ENCODE data around the gene SMNDC1.
"Not testable (repeated sequence)": the region's sequence is repeated elsewhere in the genome, so short reads cannot be mapped to it uniquely, and the experiment has no call there.

DNA sequence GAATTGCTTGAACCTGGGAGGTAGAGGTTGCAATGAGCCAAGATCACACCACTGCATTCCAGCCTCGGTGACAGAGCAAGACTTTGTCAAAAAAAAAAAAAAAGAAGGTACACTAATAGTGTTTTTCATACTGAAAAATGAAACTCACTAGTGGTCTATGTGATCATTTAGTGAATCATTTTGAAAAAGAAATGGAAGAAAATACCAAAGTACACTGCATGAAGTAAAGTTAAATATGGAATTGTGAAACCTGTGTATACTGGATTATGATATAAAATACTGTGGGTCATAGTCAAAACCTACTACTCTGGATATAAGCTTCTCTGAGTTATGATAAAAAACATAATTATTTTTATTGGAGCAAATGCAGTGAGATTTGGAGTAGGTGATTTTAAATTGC is 55.2 kb downstream of the SMNDC1 start:
- TF ChIP-seq, protein P1, sequence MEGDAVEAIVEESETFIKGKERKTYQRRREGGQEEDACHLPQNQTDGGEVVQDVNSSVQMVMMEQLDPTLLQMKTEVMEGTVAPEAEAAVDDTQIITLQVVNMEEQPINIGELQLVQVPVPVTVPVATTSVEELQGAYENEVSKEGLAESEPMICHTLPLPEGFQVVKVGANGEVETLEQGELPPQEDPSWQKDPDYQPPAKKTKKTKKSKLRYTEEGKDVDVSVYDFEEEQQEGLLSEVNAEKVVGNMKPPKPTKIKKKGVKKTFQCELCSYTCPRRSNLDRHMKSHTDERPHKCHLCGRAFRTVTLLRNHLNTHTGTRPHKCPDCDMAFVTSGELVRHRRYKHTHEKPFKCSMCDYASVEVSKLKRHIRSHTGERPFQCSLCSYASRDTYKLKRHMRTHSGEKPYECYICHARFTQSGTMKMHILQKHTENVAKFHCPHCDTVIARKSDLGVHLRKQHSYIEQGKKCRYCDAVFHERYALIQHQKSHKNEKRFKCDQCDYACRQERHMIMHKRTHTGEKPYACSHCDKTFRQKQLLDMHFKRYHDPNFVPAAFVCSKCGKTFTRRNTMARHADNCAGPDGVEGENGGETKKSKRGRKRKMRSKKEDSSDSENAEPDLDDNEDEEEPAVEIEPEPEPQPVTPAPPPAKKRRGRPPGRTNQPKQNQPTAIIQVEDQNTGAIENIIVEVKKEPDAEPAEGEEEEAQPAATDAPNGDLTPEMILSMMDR (IDR thresholded peaks at IDR 0.05; ENCODE audit: insufficient read depth, low read length), result not testable (repeated sequence)
- not testable (repeated sequence) for TF ChIP-seq POLR2AphosphoS5 (IDR thresholded peaks at IDR 0.05; ENCODE audit: low read depth); SPI1 (IDR thresholded peaks at IDR 0.05; ENCODE audit: borderline replicate concordance, low read depth)
